ENCODE data around the gene MLLT11.

DNA sequence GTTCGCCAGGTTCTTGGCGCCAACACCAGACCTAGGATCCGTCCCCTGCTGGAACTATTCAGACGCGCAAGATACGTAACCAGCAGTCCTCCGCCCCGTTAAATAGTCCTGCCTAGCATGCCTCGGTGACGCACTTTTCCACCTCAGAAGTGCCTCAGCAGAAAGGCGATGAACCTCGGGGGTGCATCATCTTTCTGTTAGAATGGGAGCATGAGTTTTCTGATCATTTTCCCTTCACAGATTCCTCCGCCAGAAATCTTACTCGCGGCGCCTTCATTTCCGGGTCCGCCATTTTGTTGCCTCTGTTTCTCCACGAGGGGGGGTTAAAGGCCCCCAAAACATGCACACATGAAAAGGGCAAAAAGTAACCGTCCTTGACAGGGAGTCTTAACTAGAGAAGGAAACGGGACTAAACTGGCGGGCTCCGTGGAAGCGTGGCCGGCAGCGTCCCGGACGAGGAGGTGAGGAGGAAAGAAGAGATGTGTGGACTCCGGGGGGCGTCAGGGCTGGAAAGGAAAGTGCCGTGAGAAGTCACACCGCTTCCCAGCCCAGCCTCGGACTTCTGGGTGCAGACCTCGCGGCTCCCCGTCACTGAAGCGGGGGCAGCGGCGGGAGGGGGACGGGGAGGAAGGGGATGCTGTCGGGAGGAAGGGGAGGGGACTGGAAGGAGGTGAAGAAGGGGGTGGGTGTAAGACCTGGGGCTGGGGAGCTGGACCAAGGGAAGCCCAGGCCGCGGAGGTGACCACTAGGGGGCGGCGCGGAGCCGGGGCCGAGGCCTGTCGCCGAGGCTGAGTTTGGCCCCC, 10.5 kb downstream of the MLLT11 start, which contains the start of gene GABPB2:
- peak; percentile 55; the same call in 1 of the 2 replicates for TF ChIP-seq POLR2AphosphoS5 (IDR thresholded peaks at IDR 0.05; ENCODE audit: borderline replicate concordance, low read depth, low read length)
- TF ChIP-seq EZH2 (IDR thresholded peaks at IDR 0.05), result no peak
